HG03159 (cell line): ENCODE data around the gene EN1.

ENCODE experiments used
- ATAC-seq: cut with Tn5 transposase; IDR thresholded peaks from one replicate; pipeline ENCODE4 v1.9.1; 2021; ENCODE audit warnings: mild to moderate bottlenecking, moderate library complexity; ENCODE audit not compliant: unreplicated experiment

Gene EN1

GRCh38 chr2:118843483-118844132, 3.8 kb downstream of the EN1 start:
- ATAC-seq = no peak

GRCh38 chr2:118842661-118843482, 4.6 kb downstream of the EN1 start:
- no peak for ATAC-seq

GRCh38 chr2:118841828-118842461, 5.5 kb downstream of the EN1 start:
- ATAC-seq = no peak

GRCh38 chr2:118841450-118841827, 6.0 kb downstream of the EN1 start:
- no peak for ATAC-seq

- no peak for ATAC-seq
Observed at GRCh38 chr2:118838741-118839455, 8.6 kb downstream of the EN1 start.

- no peak for ATAC-seq
Observed at GRCh38 chr2:118837621-118838020, 9.8 kb downstream of the EN1 start.

- no peak for ATAC-seq
Observed at GRCh38 chr2:118837067-118837466, 10.4 kb downstream of the EN1 start.

- no peak for ATAC-seq
Observed at GRCh38 chr2:118836411-118836930, 11.0 kb downstream of the EN1 start.

- ATAC-seq = no peak
Observed at GRCh38 chr2:118835746-118836410, 11.6 kb downstream of the EN1 start.

- ATAC-seq = no peak
Observed at GRCh38 chr2:118834901-118835745, 12.3 kb downstream of the EN1 start.

- ATAC-seq = no peak
Observed at GRCh38 chr2:118834440-118834810, 13.0 kb downstream of the EN1 start.

- ATAC-seq = no peak
Observed at GRCh38 chr2:118833716-118834439, 13.6 kb downstream of the EN1 start.

- ATAC-seq = no peak
Observed at GRCh38 chr2:118832791-118833715, 14.4 kb downstream of the EN1 start.

GRCh38 chr2:118832071-118832790, 15.2 kb downstream of the EN1 start:
- ATAC-seq = no peak

- ATAC-seq = no peak
Observed at GRCh38 chr2:118830881-118831280, 16.6 kb downstream of the EN1 start.

GRCh38 chr2:118830118-118830517, 17.3 kb downstream of the EN1 start:
- ATAC-seq = no peak

- ATAC-seq = no peak
Observed at GRCh38 chr2:118826093-118826492, 21.4 kb downstream of the EN1 start.
